GM12865 (cell line): Measurements from ENCODE around the gene ATF5.

Source experiments
- DNase-seq: peaks from one replicate; pipeline ENCODE4 v3.0.0; 2010; ENCODE audit warnings: low read depth
- H3K4me3 ChIP-seq: 2 replicates; pipeline ENCODE4 v1.5.1; 2011; ENCODE audit warnings: mild to moderate bottlenecking, low read depth, low read length, control low read depth
- CTCF ChIP-seq: IDR thresholded peaks from 2 replicates; pipeline ENCODE4 v1.5.1; 2011; ENCODE audit warnings: low read length, control low read depth, low read depth, inconsistent platforms; ENCODE audit not compliant: insufficient read depth; ENCODE audit errors: missing control alignments

ATF5 gene

DNA sequence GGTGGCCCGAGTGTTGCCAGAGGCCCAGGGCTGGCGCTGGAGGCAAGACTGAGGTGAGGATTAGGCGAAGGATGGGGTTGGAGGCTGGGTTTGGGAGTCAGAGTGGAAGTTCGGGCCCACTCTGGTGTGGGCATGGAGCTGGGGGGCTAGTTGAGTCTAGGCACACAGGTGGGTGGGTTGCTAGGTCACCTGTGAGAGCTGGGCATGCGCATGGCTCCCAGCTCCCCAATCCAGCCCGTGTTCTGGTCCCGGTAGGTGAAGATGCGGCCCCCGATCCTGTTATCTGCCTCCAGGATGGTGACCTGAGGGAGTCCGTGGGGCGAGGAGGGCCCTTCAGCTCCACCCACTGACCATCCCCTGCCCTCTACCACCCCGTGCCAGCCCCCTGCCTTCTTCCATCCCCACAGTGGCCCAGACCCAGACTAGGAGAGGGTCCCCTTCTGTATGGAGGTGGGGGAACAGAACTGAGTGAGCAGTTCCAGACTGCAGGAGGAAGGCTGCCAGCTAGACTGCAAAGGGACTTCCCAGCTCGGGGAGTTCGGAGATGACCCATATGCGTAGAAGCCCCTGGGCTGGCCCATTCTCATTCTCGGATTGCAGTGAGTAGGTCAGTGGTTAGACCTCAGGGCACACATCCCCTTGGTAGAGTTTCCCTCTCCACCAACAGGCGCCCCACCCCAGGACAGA is 34.0 kb upstream of the ATF5 start:
- H3K4me3 ChIP-seq = peak overlapping the region; percentile 83
- no peak for TF ChIP-seq CTCF
- peak; percentile 92 for DNase-seq

- peak overlapping the region; percentile 83 for H3K4me3 ChIP-seq
- no peak for TF ChIP-seq CTCF
- peak; percentile 66 for DNase-seq
Measured at GRCh38 chr19:49895566-49896297, 33.3 kb upstream of the ATF5 start.

DNA sequence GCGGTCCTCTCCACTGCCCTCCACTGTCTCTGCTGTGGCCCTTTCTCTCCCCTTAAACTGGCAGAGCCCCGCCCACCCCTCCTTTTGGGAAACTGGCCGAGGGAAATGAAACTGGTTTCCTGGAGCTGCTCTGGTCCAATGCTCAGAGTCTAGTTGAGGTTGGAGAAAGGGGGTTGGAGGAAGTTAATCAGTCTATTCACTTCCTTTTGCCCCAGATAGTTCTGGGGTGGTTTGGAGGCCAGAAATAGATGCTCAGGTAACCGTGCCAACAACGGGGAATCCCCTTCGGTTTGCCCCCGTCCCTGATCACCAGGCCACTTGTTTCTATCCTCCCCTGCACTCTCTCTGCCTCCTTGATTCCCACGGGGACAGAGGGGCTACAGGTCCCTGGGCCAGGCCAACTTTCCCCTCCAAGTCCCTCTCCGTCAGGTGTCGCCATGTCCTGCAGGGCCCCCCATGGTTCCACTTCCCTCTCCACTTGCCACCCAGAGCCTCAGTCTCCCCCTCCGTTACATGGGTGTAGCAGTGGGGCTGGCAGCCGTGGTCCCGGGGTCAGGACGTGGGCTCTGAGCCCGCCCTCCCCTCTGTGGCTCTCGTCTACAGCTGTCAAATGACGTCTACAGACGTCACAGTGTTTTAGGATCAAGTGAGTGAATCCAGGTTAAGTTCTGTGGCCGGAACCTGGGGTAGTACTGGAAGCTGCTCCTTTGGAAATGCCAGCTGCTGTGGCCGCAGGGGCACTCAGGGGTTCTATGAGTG is 32.0 kb upstream of the ATF5 start, which contains the start of gene IL4I1:
Gene IL4I1 (minus strand): TSS at position 25 of the 759 bp plus-strand sequence. CDS start 727 bp downstream, outside the sequence.
- H3K4me3 ChIP-seq = peak within 1 kb of the TSS; percentile 83
- DNase-seq = peak; percentile 94
- TF ChIP-seq CTCF = no peak

DNA sequence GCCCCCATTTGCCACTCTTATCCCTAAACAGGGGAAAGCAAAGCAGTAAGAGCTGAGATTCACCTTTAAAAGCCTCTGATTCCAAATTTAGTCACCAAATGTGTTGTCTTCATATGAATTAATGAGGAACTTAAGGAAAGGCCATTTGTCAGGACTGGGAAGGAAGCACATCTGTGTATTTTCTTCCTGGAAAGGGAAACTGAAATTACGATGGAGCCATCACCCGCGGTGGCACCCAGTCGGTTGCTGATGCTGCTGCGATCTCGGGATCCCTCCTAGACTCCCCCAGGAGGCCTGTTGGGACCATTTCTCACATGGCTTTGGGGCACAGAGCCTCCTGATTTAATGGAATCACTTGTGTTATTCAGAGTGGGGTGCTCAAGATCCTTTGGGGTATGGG is 24.9 kb upstream of the ATF5 start:
- DNase-seq = no peak
- no peak overlapping the region; the same call in 1 of the 2 replicates for H3K4me3 ChIP-seq
- TF ChIP-seq CTCF = no peak

GRCh38 chr19:49906879-49907564 is 22.0 kb upstream of the ATF5 start:
- peak; percentile 81 for DNase-seq
- H3K4me3 ChIP-seq = peak overlapping the region; percentile 20; the same call in 1 of the 2 replicates
- no peak for TF ChIP-seq CTCF

GRCh38 chr19:49907745-49908446 is 21.1 kb upstream of the ATF5 start:
- DNase-seq = peak; percentile 85
- H3K4me3 ChIP-seq = no peak overlapping the region
- no peak for TF ChIP-seq CTCF
